AML-193 (cell line): Measurements from ENCODE around the gene KIAA0040.

Source experiments
- DNase-seq, 2 experiments: peaks; one replicate each; lab custom pipeline; 2025; lab: John Stamatoyannopoulos, UW

KIAA0040 gene

DNA sequence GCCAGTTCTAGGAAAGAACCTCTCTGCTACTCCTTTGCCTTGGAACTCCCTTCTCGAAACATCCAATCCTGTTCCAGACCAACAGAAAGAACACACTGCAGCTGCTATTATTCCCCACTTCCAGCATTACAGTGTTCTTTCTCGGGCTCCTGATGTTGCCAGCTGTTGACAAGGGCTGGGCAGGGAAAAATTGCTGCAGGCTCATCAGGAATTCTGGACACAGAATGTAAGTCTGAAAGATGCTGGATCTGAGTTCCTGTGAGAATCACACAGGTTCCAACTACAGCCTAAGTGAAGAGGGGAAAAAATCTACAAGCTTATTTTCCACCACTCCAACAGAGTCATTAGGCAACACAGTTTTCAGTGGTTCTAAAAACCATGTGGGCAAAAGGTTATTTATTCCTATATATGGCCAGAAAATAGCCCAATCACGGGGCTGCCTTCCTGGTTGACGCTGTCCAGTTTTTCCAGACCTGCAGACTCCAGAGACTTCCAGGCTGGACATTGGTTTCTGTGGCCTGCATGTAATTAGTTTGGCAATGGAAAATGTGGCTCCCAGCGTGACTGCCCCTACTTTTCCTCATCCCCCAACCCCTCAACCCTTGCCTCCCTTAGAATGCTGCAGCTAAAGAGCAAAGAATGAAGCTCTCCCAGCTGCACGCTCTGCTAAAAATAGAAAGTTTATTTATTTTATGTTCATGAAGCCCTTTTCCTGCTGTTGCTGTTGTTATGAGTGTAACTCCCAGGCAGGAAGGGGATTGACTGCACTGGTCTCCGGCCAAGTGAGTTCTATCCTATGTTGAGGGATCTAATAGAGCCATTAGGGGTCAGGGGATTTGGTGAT is 8.3 kb upstream of the KIAA0040 start:
- no peak for DNase-seq

DNA sequence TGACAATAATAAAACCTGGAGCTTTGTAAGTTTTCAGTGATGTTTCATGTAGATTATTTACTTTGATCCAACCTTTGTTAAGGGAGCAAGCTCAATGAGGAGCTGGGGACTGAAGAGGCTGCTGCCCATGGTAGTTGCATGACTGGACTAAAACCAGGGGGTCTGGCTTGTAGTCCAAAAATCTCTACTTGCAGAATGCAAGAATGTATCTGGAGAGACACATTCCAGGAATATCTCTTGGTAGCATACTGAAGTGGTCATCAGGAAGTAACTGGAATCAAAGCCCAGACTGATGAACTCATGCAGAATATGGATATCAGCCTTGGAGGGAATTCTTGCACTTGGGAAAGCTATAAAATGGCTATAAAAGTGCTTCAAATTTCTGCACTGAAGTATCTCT is 5.8 kb upstream of the KIAA0040 start:
- DNase-seq, result no peak

DNA sequence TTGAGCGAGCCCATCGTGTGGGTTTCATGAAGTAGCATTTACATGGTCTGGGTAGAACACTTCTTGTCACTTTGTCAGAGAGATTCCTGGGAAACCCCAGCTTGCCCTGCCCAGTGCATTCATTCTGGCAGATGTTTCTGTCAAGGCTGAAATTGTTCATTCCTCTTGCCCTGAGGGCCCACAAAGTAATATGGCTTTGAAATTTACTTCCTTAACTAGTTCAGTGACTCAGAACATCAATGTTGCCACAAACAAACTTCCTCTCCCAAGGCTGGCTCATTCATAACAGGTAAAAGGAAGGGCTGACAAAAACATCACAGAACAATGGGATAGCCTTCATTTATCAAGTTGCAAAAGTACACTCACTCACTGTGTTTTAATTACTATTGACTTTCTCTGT is 5.0 kb upstream of the KIAA0040 start:
- DNase-seq, result peak; percentile 54 to 69

DNA sequence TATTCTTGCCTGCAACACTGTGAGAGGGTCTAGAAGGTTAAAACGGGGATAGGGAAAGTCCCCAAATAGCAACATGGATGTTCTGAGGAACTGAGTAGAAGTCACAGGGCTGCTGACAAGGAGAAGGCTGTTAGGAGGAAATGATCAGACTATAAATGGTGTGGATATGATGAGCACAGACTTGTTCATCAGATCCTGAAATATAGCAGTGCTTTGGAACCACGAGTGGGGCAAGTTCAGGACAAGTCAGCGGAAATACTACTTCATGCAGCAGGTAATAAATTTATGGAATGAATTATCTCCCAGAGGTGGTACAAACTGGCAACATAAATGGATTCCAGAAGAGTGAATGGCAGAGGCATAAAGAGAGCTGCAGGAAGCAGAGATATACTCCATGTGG is 3.2 kb upstream of the KIAA0040 start:
- no peak for DNase-seq

DNA sequence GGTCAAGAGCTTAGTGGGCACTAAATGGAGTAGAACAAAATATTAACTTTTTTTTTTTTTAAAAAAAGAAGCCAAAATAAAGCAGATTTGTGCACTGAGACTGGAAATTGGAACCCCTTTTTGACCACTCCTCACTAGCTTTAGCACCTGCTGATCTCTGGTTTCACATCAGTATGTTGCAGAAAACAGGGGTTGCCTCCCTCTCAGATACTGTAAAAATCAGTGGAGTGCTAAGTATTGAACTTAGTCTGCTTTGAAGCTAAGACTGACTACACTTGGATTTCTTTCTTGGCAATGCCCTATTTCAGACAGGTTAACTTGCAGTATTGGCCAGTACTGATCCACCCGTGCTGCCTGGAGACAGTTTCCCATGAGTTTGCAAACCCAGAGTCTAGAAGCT is 2.7 kb upstream of the KIAA0040 start:
- DNase-seq, result no peak

DNA sequence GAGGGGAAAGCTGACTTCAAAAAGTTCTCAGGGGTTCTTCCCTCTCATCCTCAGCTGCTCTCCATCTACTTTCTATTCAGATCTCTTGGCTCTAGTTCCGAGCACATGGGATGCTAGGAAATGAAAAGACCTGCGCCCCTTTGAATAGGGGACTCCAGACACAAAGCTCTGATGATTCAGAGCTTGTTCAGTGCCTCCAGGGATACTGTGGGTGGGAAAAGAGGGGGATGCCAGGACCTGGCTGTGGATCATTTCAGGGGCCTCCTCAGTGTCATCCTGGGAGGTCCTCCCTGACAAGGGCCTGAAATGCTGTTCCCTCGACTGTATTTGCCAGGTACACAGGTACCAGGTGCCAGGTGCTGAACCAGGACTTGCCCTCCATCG is 943 bp upstream of the KIAA0040 start:
- no peak for DNase-seq

DNA sequence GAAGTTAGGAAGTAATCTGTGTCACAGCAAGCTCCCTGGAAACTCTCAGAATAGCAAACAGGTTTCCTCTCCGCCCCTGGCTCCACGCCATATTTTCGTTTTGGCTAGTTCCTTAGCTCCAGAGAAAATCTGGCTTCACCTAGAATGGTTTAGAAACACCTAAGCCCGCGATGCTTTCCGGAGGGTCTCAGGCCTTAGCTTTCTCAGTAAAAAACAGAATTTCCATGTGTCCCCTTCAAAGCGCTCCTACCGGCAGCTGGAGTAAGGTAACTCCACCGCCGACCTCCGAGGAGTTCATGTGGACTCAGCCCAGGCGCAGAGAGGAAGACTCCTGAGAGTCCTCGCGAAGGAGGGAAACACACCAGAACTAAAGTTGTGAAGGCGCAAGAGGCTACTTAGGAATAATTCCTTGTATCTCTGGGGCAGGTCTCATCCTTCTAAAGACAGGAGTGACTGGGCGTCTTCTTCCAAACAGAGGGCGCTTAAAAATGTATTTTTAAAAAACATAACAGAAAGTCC is 406 bp downstream of the KIAA0040 start:
- DNase-seq, result no peak

DNA sequence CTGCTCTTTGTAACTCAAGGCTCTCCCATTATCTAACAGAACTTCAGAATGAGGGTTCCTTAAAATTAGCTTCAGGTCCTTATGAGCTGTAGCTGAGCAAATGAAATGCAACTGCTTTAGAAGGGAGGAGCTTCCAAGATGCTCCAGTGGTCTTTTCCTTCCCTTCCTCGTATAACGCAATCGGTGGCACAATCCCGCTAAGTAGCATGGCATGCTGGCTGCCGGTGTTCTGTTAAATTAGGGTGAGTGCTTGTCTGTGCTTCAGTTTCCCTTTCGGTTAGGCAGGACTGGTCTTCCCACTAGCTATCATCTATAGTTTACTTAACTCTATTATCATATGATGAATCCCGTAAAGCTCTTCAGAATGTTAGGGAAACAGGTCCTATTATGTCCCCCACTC is 917 bp downstream of the KIAA0040 start:
- no peak for DNase-seq

DNA sequence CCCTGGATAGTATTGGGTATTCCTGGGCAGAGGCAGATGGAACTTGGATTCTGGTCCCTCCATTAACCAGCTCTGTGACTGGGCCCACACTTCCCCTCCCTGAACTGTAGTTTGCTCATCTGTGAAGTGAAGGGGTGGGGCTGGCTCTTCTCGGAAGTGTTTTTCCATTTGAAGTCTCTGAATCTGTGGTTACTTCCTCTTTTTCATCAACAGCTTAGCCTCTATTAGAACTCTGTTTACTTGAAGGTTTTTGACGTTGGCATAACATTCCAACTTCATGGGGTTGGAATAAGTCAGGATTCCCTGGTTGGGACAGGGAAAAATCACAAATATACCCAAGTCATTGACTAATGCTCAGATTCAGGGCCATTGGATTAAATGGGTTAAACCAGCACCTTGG is 3.6 kb downstream of the KIAA0040 start:
- peak; percentile 85 to 88 for DNase-seq

DNA sequence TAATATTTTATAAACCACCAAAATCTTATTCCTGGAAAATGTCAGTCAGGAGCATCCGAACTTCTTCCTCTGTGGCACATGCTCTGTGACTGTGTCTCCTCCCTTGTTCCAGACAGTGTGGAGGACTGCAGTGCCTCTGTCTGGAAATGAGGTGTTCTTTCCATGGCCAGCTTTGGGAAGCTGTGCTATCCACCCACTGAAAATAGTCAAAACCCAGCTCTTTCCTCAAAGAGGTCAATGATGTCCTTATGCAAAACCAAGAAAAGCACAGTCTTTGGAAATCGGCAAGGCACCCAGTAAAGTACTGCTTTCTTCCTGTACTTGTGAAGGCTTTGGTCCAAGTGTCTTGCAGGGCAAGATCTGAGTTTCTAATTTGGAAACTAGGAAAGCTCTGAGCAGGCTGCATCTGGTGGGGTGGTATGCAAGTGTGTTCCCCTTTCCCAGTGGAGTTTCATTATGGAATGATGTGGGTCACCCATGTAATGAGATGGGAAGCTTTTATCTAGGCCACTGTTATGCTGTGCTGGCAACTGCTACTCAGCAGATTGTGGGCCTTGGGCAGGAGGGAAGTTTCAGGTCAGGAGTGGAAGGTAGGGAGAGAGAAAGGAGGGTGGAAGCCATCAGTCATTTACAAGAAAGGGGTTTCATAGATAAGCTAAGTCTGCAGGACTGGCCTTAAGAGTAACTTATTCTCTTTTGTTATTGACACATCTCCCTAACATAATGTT is 6.0 kb downstream of the KIAA0040 start:
- no peak for DNase-seq

DNA sequence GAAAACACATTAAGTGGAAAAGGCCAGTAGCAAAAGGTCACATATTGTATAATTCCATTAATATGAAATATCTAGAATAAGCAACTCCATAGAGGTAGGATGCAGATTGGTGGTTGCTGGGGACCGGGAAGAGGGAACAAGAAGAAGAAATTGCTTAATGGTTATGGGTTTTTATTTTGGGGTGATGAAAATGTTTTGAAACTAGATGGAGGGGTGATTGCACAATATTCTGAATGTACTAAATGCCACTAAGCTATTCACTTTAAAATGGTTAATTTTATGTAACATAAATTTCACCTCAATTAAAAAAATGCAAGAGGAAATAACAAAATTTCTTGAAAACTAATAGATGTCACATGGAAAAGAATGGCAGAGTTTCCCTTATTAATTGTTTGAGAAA is 6.7 kb downstream of the KIAA0040 start:
- DNase-seq, result peak; percentile 65 to 71

DNA sequence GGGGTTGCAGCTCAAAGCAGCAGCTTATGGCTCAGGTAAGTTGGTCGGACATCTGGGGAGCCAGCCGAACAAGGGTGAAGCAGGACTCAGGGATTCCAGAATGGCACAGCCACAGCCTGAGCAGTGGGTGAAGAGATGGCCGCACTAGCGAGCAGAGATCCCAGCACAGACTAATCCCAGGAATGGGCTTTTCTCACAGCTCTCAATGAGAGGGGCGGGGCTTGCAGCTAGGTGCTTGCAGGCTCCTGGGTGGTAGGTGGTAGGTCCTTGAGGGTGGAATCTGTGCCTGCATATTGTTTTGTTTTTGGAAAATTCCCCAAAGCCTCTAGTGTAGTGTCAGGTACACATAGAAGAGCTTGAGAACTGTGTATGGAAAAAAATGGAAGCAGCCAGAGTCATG is 9.0 kb downstream of the KIAA0040 start:
- DNase-seq, result no peak

DNA sequence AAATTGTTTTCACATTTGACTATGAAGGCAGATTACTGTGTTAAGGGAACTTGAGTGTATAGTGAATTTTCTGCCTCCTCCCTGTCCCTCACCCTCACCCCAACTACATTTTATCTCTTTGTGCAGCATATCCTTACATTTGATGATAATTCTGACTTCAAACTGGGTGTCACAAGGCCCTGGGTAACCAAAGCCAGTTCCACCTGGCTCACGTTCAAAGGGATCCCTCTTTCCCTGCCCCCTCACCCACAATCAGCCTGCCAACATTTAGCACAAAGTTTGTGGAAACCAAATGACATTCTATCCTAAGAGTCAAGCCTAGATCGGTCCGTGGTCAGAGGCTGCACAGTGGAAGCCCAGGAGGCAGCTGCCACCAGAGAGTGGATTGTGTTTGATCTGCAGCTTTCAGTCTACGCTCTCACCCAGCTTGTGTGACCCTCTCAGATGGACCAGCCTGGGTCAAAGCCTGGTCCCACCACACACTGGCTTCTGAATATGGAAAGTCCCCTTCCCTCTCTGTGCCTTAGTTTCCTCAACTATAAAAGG is 10.3 kb downstream of the KIAA0040 start:
- DNase-seq, result no peak

DNA sequence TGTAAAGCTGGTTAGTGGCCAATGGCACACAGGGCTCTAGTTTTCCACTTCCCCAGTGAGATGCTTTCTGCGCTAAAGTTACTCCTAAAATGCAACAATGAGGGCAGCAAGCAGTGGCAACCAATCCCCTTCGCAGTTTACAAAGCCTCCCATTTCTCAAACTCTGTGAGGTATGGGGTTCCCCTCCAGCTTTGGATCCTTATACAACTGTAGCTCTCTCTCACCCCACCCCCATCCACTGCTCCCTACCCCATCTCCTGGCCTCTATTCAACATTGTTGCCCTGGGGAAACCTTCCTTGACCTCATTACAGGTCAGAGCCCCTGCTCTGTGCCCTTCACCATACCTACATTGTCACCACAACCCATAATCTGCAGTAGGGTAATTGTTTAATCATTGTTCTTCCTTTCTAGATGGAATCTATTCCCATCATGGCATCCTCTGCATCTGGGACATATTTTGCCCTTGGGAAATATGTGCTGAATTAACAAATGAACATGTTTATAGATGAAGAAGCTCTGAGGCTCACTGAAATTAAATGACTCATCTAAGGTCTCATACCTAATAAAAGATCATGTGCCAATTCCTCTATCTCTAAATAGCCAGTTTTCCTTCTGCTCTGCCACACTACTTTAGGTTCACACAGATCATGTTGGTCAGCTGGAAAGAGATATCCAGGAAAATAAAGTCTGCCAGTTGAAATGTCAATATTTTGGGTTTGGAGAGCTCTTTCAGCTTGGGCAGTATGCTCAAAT is 12.6 kb downstream of the KIAA0040 start:
- DNase-seq, result no peak

DNA sequence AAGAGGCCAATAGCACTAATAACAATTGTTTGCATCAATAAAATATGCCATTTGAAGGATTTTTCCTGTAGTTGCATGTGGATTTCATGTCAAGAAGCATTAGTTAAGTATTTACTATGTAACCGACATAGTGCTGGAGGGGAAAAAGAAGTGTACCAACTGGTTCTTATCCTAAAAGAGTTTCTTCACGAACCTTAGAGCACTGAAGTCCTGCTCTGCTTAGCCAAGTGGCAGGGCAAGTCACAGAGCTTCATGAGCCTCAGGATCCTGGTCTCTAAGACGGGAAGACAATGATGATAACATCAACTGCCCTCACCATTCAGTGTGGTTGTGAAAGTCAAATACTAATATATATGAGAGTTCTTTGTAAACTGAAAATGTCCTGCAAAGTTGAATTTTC is 14.1 kb downstream of the KIAA0040 start:
- DNase-seq, result no peak

DNA sequence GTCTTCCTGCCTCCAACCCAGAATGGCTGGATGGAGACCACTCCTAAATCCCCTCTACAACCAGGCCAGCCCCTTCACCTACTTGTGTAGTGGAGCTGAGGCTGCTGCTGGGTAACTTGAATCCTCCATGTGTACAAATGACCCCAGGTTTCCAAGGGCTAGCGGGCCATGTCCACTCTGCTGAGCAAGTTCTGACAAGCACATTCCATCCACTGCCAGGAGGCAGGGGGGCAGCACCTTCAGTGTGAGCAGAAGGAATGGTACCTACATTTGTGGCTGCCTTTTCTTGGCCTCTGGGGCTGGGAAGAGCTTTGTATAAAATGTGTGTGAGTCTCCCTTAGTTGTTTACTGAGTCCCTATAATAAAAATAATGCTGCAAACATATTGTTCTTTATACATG is 14.5 kb downstream of the KIAA0040 start:
- no peak for DNase-seq

DNA sequence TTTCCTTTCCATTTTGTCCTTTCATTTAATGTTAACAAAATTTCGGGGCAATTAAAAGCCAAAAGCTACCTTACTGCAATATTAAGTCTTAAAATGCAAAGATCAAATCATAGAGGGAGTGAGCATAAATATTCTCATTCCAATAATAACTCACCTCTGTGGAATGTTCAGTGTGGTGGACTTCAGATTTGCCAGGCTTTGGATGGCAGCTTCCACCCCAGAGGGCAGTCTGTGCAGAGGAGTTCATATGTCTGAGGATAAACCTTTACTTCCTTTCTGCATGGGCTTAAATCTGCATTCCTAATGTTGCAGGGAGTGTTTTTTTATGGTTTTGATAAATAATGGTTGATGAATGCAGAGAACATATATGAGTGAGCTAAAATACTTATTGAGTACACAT is 16.3 kb downstream of the KIAA0040 start:
- DNase-seq, result no peak

DNA sequence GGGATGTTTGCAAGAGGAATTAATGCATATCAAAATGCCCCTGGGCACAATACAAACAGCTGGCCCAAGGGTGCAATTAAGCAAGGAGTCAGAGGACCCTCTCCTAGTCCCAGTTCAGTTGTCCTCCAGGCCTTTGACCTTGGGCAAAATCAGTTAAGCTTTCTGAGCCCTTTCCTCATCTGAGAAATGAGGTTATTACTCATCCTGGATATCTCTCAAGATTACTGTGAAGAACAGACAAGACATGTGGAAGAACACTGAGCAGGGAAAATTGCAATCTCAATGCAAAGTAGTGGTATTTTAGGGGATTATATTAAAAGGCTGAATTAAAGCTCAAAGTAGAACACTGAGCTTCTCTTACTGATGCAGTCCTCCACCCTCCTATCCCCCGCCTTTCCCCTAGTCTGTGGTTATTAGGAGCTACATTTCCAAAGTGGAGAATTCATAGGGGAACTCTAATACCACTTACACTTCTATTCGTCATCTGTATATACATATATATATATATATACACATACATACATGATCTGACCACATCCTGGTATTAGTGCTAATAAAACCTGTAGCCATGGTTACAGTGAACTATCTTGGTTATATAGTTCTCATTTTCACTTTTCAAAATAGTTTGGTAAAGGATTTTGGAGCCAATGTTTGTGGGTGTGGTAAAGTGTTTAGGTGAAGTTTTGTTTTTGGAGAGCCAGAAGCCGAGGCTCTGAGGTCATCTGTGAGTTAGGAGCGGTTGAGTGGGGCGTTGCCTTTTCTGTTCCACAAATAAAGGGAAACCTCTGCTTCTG is 18.1 kb downstream of the KIAA0040 start:
- no peak for DNase-seq

DNA sequence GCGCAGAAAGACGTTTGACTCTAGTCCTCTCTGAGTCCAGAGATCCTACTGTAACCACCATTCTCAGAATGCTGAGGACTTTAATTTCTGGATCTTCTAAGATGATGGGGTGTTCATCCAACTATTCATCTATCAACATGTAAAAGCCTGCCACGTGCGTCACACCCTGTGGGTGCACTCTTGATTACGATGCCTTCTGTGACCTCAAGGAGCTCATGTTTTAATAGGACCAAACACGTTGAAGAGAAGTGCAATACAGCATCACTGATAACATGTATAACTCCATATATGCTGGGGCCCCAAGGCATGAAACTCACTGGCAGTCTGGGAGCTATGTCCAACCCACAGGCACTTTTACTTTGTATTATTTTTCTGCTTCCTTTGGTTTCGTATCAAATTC is 19.0 kb downstream of the KIAA0040 start:
- DNase-seq, result no peak

DNA sequence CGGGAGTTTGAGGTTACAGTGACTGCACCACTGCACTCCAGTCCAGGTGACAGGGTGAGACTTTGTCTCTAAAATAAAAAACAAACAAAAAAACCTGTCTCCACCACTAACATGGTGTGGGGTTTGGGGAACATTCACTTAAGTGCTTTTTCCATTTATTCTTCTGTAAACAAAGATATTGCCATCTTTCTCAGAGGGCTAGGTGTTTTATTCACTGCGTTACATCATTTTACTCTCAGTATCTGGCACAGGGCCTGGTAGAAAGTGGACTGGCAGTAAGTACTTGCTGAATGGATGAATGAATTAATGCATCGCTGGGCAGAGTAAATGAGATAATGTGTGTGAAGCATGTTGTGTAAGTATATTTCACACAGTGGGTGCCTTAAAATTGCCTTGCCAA is 20.1 kb downstream of the KIAA0040 start:
- no peak for DNase-seq
